SK-N-SH (cell line): ENCODE measurements around the gene TCF15. TPM values are rescaled to one million over a fixed set of nuclear protein-coding genes. Genes with fewer than 3 reads are reported as not detected.

ENCODE experiments used
- CTCF ChIA-PET: fragments of 300-600, 350-600 bp; formaldehyde crosslinking; extraction: SDS; loops from one replicate; lab custom pipeline; 2021; lab: Yijun Ruan, JAX
- POLR2A ChIA-PET: fragments of 350-600 bp; sonication (Branson Sonifier 250); formaldehyde crosslinking; extraction: SDS; loops from one replicate; lab custom pipeline; 2020; ENCODE audit warnings: antibody characterized with exemption, inconsistent platforms; lab: Yijun Ruan, JAX
- DNase-seq: peaks from one replicate; pipeline ENCODE4 v3.0.0; 2012
- H2AFZ ChIP-seq: fragments of 200-600 bp; sonication (generic); 2 replicates; pipeline ENCODE4 v1.8.1; 2016; ENCODE audit warnings: antibody characterized with exemption, mild to moderate bottlenecking, low read depth
- H3F3A ChIP-seq: fragments of 200-600 bp; sonication (generic); replicated peaks from 2 replicates; pipeline ENCODE3; 2016; ENCODE audit warnings: antibody characterized with exemption, mild to moderate bottlenecking; ENCODE audit not compliant: insufficient read depth
- H3K27ac ChIP-seq, 2 experiments: fragments of 200-500 bp in 1 of 2; fragments of 200-600 bp in 1 of 2; sonication (Bioruptor generic) in 1 of 2; sonication (generic), shearing (Covaris generic) in 1 of 2; 2 replicates each; pipeline versions ENCODE4 v1.5.1 to v1.6.1; 2014 to 2016; ENCODE audit warnings: low read depth in 2 of 2, inconsistent platforms in 1 of 2, low read length in 1 of 2, mild to moderate bottlenecking in 1 of 2, mixed read lengths in 1 of 2
- H3K27me3 ChIP-seq: fragments of 200-600 bp; sonication (generic), shearing (Covaris generic); 2 replicates; pipeline ENCODE4 v1.6.1; 2016; ENCODE audit warnings: mixed run types; ENCODE audit not compliant: insufficient read depth
- H3K36me3 ChIP-seq, 2 experiments: fragments of 200-500 bp in 1 of 2; fragments of 200-600 bp in 1 of 2; sonication (Bioruptor generic) in 1 of 2; sonication (generic) in 1 of 2; replicated peaks in 1 of 2; 2 replicates each; pipeline versions ENCODE3 to v1.5.1; 2014 to 2016; ENCODE audit warnings: low read length in 1 of 2, mild to moderate bottlenecking in 1 of 2; ENCODE audit not compliant: insufficient read depth in 2 of 2, control insufficient read depth in 1 of 2
- H3K4me1 ChIP-seq, 2 experiments: fragments of 200-500 bp in 1 of 2; fragments of 200-600 bp in 1 of 2; sonication (Bioruptor generic) in 1 of 2; sonication (generic), shearing (Covaris generic) in 1 of 2; 2 replicates each; pipeline versions ENCODE4 v1.5.1 to v1.6.1; 2014 to 2016; ENCODE audit warnings: low read depth in 1 of 2, low read length in 1 of 2, mixed run types in 1 of 2; ENCODE audit not compliant: insufficient read depth in 2 of 2, control insufficient read depth in 1 of 2
- H3K4me2 ChIP-seq: fragments of 200-600 bp; sonication (generic), shearing (Covaris generic); 2 replicates; pipeline ENCODE4 v1.6.1; 2017; ENCODE audit warnings: mixed run types
- H3K4me3 ChIP-seq, 2 experiments: fragments of 200-500 bp in 1 of 2; fragments of 200-600 bp in 1 of 2; sonication (Bioruptor generic) in 1 of 2; sonication (generic), shearing (Covaris generic) in 1 of 2; 2 replicates each; pipeline versions ENCODE4 v1.5.1 to v1.8.1; 2014 to 2016; ENCODE audit warnings: low read depth in 2 of 2, inconsistent platforms in 1 of 2, low read length in 1 of 2, mild to moderate bottlenecking in 1 of 2, mixed read lengths in 1 of 2, moderate library complexity in 1 of 2
- H3K79me2 ChIP-seq: fragments of 200-600 bp; sonication (generic); 2 replicates; pipeline ENCODE4 v1.8.1; 2017; ENCODE audit warnings: mild to moderate bottlenecking; ENCODE audit not compliant: insufficient read depth
- H3K9ac ChIP-seq: fragments of 200-600 bp; sonication (generic); 2 replicates; pipeline ENCODE4 v1.6.1; 2017; ENCODE audit warnings: mixed run types
- H3K9me2 ChIP-seq: fragments of 200-600 bp; sonication (generic); 2 replicates; pipeline ENCODE4 v1.6.1; 2017; ENCODE audit warnings: mixed run types
- H3K9me3 ChIP-seq: fragments of 200-600 bp; sonication (generic); 2 replicates; pipeline ENCODE4 v1.6.1; 2017; ENCODE audit warnings: mixed run types, mild to moderate bottlenecking, moderate library complexity
- H4K20me1 ChIP-seq: fragments of 200-600 bp; sonication (generic); 2 replicates; pipeline ENCODE4 v1.6.1; 2017; ENCODE audit warnings: mild to moderate bottlenecking, mixed run types; ENCODE audit not compliant: insufficient read depth
- CHD2 ChIP-seq: fragments of 150-350 bp; IDR thresholded peaks from 2 replicates; pipeline ENCODE4 v1.6.1; 2018; ENCODE audit warnings: low read length; ENCODE audit not compliant: partially characterized antibody
- EP300 ChIP-seq, 2 experiments: IDR thresholded peaks; 2 replicates each; pipeline versions ENCODE4 v1.4.0 to v1.6.1; 2012; ENCODE audit warnings: borderline replicate concordance in 1 of 2, low read depth in 1 of 2, low read length in 1 of 2
- FOSL2 ChIP-seq: IDR thresholded peaks from 2 replicates; pipeline ENCODE4 v1.4.0; 2012; ENCODE audit warnings: low read depth, mild to moderate bottlenecking, moderate library complexity, borderline replicate concordance
- GATA2 ChIP-seq: sonication (generic); formaldehyde crosslinking; IDR thresholded peaks from 2 replicates; pipeline ENCODE4 v1.5.0; 2020; ENCODE audit warnings: mild to moderate bottlenecking, missing genetic modification reagents
- JUND ChIP-seq: IDR thresholded peaks from 2 replicates; pipeline ENCODE4 v1.4.0; 2012
- MXI1 ChIP-seq: IDR thresholded peaks from 2 replicates; pipeline ENCODE4 v1.6.1; 2012; ENCODE audit warnings: mild to moderate bottlenecking, low read depth, low read length, improper control_type of control experiment
- POLR2AphosphoS5 ChIP-seq: IDR thresholded peaks from 2 replicates; pipeline ENCODE4 v1.6.1; 2012; ENCODE audit warnings: low read depth, low read length
- RAD21 ChIP-seq: IDR thresholded peaks from 2 replicates; pipeline ENCODE4 v1.6.1; 2012; ENCODE audit warnings: mild to moderate bottlenecking, low read length
- SIN3A ChIP-seq: IDR thresholded peaks from 2 replicates; pipeline ENCODE4 v1.6.1; 2012; ENCODE audit warnings: low read depth, mild to moderate bottlenecking, low read length, moderate library complexity, borderline replicate concordance
- SMC3 ChIP-seq: IDR thresholded peaks from 2 replicates; pipeline ENCODE4 v1.6.1; 2012; ENCODE audit warnings: low read depth, low read length, improper control_type of control experiment
- TAF1 ChIP-seq: IDR thresholded peaks from 2 replicates; pipeline ENCODE4 v1.6.1; 2012; ENCODE audit warnings: low read depth, mild to moderate bottlenecking, low read length, moderate library complexity, borderline replicate concordance
- WGBS: methylation state at CpG from one replicate; pipeline ENCODE4 v1.1.6; 2017; ENCODE audit warnings: low lambda C conversion rate; 5-methylcytosine and 5-hydroxymethylcytosine counted together
- polyA plus RNA-seq, 3 experiments: library from polyadenylated mRNA; depleted of rRNA; stranded (reverse); fragments of >200 nt; gene quantifications; 2 replicates each; pipeline ENCODE4 v1.2.3, GENCODE V29; 2012
- TF ChIP-seq, protein P1 (sequence below): IDR thresholded peaks from 2 replicates; pipeline ENCODE4 v1.6.1; 2012; ENCODE audit warnings: mild to moderate bottlenecking, low read depth, low read length, moderate library complexity
- TF ChIP-seq, protein P2 (sequence below): IDR thresholded peaks from 2 replicates; pipeline ENCODE4 v1.4.0; 2012; ENCODE audit warnings: low read depth
- TF ChIP-seq, protein P3 (sequence below): fragments of 200-600 bp; sonication (generic); IDR thresholded peaks from 2 replicates; pipeline ENCODE4 v1.6.1; 2017; ENCODE audit warnings: antibody characterized with exemption, mild to moderate bottlenecking, moderate library complexity

The TCF15 gene
- polyA plus RNA-seq, 1 of the 3 experiments (the other 2 are of a cell fraction) = not detected

GRCh38 chr20:654417-654750 is 44.3 kb upstream of the TCF15 start (continued):
- TF ChIP-seq, protein P1, sequence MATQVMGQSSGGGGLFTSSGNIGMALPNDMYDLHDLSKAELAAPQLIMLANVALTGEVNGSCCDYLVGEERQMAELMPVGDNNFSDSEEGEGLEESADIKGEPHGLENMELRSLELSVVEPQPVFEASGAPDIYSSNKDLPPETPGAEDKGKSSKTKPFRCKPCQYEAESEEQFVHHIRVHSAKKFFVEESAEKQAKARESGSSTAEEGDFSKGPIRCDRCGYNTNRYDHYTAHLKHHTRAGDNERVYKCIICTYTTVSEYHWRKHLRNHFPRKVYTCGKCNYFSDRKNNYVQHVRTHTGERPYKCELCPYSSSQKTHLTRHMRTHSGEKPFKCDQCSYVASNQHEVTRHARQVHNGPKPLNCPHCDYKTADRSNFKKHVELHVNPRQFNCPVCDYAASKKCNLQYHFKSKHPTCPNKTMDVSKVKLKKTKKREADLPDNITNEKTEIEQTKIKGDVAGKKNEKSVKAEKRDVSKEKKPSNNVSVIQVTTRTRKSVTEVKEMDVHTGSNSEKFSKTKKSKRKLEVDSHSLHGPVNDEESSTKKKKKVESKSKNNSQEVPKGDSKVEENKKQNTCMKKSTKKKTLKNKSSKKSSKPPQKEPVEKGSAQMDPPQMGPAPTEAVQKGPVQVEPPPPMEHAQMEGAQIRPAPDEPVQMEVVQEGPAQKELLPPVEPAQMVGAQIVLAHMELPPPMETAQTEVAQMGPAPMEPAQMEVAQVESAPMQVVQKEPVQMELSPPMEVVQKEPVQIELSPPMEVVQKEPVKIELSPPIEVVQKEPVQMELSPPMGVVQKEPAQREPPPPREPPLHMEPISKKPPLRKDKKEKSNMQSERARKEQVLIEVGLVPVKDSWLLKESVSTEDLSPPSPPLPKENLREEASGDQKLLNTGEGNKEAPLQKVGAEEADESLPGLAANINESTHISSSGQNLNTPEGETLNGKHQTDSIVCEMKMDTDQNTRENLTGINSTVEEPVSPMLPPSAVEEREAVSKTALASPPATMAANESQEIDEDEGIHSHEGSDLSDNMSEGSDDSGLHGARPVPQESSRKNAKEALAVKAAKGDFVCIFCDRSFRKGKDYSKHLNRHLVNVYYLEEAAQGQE = no peak
- TF ChIP-seq, protein P2, sequence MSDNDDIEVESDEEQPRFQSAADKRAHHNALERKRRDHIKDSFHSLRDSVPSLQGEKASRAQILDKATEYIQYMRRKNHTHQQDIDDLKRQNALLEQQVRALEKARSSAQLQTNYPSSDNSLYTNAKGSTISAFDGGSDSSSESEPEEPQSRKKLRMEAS = no peak
- no peak for TF ChIP-seq JUND
- TF ChIP-seq SMC3 = no peak

GRCh38 chr20:653590-654416 is 43.7 kb upstream of the TCF15 start:
- peak overlapping the region; percentile 71 to 89 for H3K4me3 ChIP-seq
- H2AFZ ChIP-seq = peak overlapping the region; percentile 74
- peaks cover 0 to 17% of the 10 kb centered on the region in 2 experiments; a peak in 2 of 4 replicates for H3K4me1 ChIP-seq
- H3F3A ChIP-seq = no peaks in the 10 kb centered on the region
- POLR2A ChIA-PET = no interaction called here
- no peaks in the 10 kb centered on the region for H3K9me2 ChIP-seq
- peaks cover 33% of the 10 kb centered on the region for H3K79me2 ChIP-seq
- WGBS = 52% methylated on average over 21 of the region's 31 CpGs
- H3K36me3 ChIP-seq = peaks cover 7 to 15% of the 10 kb centered on the region in 2 experiments
- H3K9ac ChIP-seq = peak overlapping the region; percentile 88; the same call in 1 of the 2 replicates
- H3K4me2 ChIP-seq = peak overlapping the region; percentile 86
- H3K27ac ChIP-seq = peak overlapping the region; percentile 53 to 68; a peak in 2 of 4 replicates
- no peaks in the 10 kb centered on the region for H3K9me3 ChIP-seq
- TF ChIP-seq TAF1 = peak; percentile 9; the same call in 1 of the 2 replicates
- peak; percentile 6 for TF ChIP-seq MXI1
- TF ChIP-seq EP300 (IDR thresholded peaks at IDR 0.05; ENCODE audit: borderline replicate concordance in 1 of 2, low read depth in 1 of 2, low read length in 1 of 2) = no peak
- peak; percentile 3 for TF ChIP-seq CHD2
- DNase-seq = no peak
- no peaks in the 10 kb centered on the region for H3K27me3 ChIP-seq
- CTCF ChIA-PET = interaction anchor here (0.7 to 3.9 kb wide), 7 partner anchors 8 to 85 kb away, joined by 3 to 23 read pairs (median 9); no protein-coding TSS in a partner anchor
- H4K20me1 ChIP-seq = 0 out of 2 replicates have a peak, but pooled peaks cover 7% of the 10 kb centered on the region

GRCh38 chr20:653110-653589 is 43.0 kb upstream of the TCF15 start, which contains the start of gene SRXN1:
TSS of gene SRXN1 (minus strand) at chr20:653200. CDS start at chr20:653185, 15 bp downstream.
- TF ChIP-seq EP300 (IDR thresholded peaks at IDR 0.05; ENCODE audit: borderline replicate concordance in 1 of 2, low read depth in 1 of 2, low read length in 1 of 2) (no peak), GATA2 (CRISPR knock-in tag) (no peak), RAD21 (peak; percentile 60), TAF1 (no peak; the same call in 1 of the 2 replicates), POLR2AphosphoS5 (peak; percentile 65), CHD2 (peak; percentile 9), FOSL2 (peak; percentile 65; the same call in 1 of the 2 replicates), SIN3A (0 out of 2 replicates have a peak, but pooled peaks have one; percentile 13), SMC3 (peak; percentile 60)
- TF ChIP-seq, protein P3, sequence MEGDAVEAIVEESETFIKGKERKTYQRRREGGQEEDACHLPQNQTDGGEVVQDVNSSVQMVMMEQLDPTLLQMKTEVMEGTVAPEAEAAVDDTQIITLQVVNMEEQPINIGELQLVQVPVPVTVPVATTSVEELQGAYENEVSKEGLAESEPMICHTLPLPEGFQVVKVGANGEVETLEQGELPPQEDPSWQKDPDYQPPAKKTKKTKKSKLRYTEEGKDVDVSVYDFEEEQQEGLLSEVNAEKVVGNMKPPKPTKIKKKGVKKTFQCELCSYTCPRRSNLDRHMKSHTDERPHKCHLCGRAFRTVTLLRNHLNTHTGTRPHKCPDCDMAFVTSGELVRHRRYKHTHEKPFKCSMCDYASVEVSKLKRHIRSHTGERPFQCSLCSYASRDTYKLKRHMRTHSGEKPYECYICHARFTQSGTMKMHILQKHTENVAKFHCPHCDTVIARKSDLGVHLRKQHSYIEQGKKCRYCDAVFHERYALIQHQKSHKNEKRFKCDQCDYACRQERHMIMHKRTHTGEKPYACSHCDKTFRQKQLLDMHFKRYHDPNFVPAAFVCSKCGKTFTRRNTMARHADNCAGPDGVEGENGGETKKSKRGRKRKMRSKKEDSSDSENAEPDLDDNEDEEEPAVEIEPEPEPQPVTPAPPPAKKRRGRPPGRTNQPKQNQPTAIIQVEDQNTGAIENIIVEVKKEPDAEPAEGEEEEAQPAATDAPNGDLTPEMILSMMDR = peak; percentile 53
- TF ChIP-seq, protein P2 = peak; percentile 17; the same call in 1 of the 2 replicates
- Histone ChIP-seq H3K27ac (peak within 1 kb of the TSS; percentile 53 to 68; a peak in 3 of 4 replicates), H3K4me3 (peak within 1 kb of the TSS; percentile 71 to 89), H4K20me1 (0 out of 2 replicates have a peak, but pooled peaks cover 7% of the 10 kb centered on the region), H3K9me2 (no peaks in the 10 kb centered on the region), H3F3A (no peaks in the 10 kb centered on the region), H3K36me3 (peaks cover 14 to 21% of the 10 kb centered on the region in 2 experiments), H2AFZ (peak within 1 kb of the TSS; percentile 74), H3K79me2 (peaks cover 38% of the 10 kb centered on the region), H3K27me3 (no peaks in the 10 kb centered on the region), H3K4me1 (peaks cover 0 to 17% of the 10 kb centered on the region in 2 experiments; a peak in 2 of 4 replicates), H3K9ac (peak within 1 kb of the TSS; percentile 88), H3K9me3 (no peaks in the 10 kb centered on the region), H3K4me2 (peak within 1 kb of the TSS; percentile 86)
- CTCF ChIA-PET = interaction anchor here (0.7 to 3.9 kb wide), 8 partner anchors 8 to 86 kb away, joined by 3 to 23 read pairs (median 10); no protein-coding TSS in a partner anchor
- WGBS = 7% methylated on average over 3 of the region's 74 CpGs
- POLR2A ChIA-PET = interaction anchor here (0.6 kb wide), 1 partner anchor 86 kb away, joined by 3 read pairs; no protein-coding TSS in a partner anchor
- peak; percentile 97 for DNase-seq
